K562 (cell line): ENCODE data around the gene FBXW9. TPM values are rescaled to one million over a fixed set of nuclear protein-coding genes. Genes with fewer than 3 reads are reported as not detected.

Experiments used
- AFF4 ChIP-seq: sonication (generic); formaldehyde crosslinking; IDR thresholded peaks from 2 replicates; pipeline ENCODE4 v1.8.0; 2023; ENCODE audit warnings: mild to moderate bottlenecking, missing genetic modification reagents
- CEBPB ChIP-seq: fragments of 450-650 bp; IDR thresholded peaks from 2 replicates; pipeline ENCODE4 v1.6.1; 2016; ENCODE audit warnings: missing genetic modification characterization, missing compliant biosample characterization
- DEAF1 ChIP-seq: fragments of 450-650 bp; formaldehyde crosslinking; IDR thresholded peaks from 2 replicates; pipeline ENCODE4 v1.4.0; 2020; ENCODE audit warnings: mild to moderate bottlenecking, moderate library complexity
- EP400 ChIP-seq: fragments of 450-650 bp; IDR thresholded peaks from 2 replicates; pipeline ENCODE4 v1.6.1; 2017; ENCODE audit warnings: antibody characterized with exemption, mild to moderate bottlenecking, moderate library complexity
- HNRNPLL ChIP-seq: fragments of 200-400 bp; formaldehyde crosslinking; IDR thresholded peaks from 2 replicates; pipeline ENCODE4 v1.6.1; 2017; ENCODE audit warnings: low read length, low read depth, mild to moderate bottlenecking; ENCODE audit not compliant: poor library complexity, severe bottlenecking
- JUND ChIP-seq, 2 experiments: IDR thresholded peaks; 2 replicates in 1 of 2; 3 replicates in 1 of 2; pipeline ENCODE4 v1.6.1; 2011; ENCODE audit warnings: borderline replicate concordance in 2 of 2, low read depth in 2 of 2, low read length in 2 of 2, improper control_type of control experiment in 1 of 2, missing biosample characterization in 1 of 2, missing genetic modification characterization in 1 of 2, missing genetic modification reagents in 1 of 2
- KLF1 ChIP-seq: fragments of 450-650 bp; IDR thresholded peaks from 2 replicates; pipeline ENCODE4 v1.6.1; 2016; ENCODE audit warnings: missing genetic modification characterization, missing compliant biosample characterization
- MEIS2 ChIP-seq: fragments of 450-650 bp; IDR thresholded peaks from 2 replicates; pipeline ENCODE4 v1.6.1; 2014; ENCODE audit warnings: mild to moderate bottlenecking; ENCODE audit not compliant: partially characterized antibody
- MTF1 ChIP-seq: fragments of 250-450 bp; sonication (Bioruptor Pico); IDR thresholded peaks from 2 replicates; pipeline ENCODE4 v1.9.0; 2021; ENCODE audit warnings: moderate library complexity, mild to moderate bottlenecking, inconsistent platforms, borderline replicate concordance
- TBL1XR1 ChIP-seq, 2 experiments: IDR thresholded peaks; 2 replicates each; pipeline ENCODE4 v1.6.1; 2012; ENCODE audit warnings: improper control_type of control experiment in 2 of 2, low read length in 2 of 2, mild to moderate bottlenecking in 1 of 2
- ZBTB12 ChIP-seq: fragments of 250-450 bp; sonication (Bioruptor Pico); IDR thresholded peaks from 2 replicates; pipeline ENCODE4 v1.4.0; 2020
- ZC3H8 ChIP-seq: fragments of 450-650 bp; IDR thresholded peaks from 2 replicates; pipeline ENCODE4 v1.6.1; 2017
- ZNF551 ChIP-seq: fragments of 250-450 bp; sonication (Bioruptor Pico); IDR thresholded peaks from 2 replicates; pipeline ENCODE4 v1.5.0; 2021; ENCODE audit warnings: mild to moderate bottlenecking, moderate library complexity
- ZNF75A ChIP-seq: fragments of 450-650 bp; formaldehyde crosslinking; IDR thresholded peaks from 2 replicates; pipeline ENCODE4 v1.4.0; 2020; ENCODE audit warnings: mild to moderate bottlenecking
- polyA plus RNA-seq, 8 experiments: library from polyadenylated mRNA; depleted of rRNA in 4 of 8; stranded (reverse) in 5 of 8; unstranded in 3 of 8; fragments of >200 nt; fragmentation: Nextera tagmentation in 2 of 8; fragmentation: Illumina TruSeq in 1 of 8; extraction: Ambion mirVana in 2 of 8; extraction: Trizol in 1 of 8; gene quantifications; 2 replicates each; pipeline versions ENCODE4 v1.2.1 to v1.2.3, GENCODE V29; 2011 to 2014; ENCODE audit warnings: inconsistent platforms in 1 of 8, missing spikeins in 1 of 8
- total RNA-seq, 7 experiments: library from RNA; depleted of rRNA in 6 of 7; stranded (reverse); fragments of >200 nt in 6 of 7; fragmentation: Illumina TruSeq in 2 of 7; extraction: Trizol in 2 of 7; gene quantifications; 2 replicates each; pipeline versions ENCODE4 v1.2.1 to v1.2.3, GENCODE V29; 2011 to 2021; ENCODE audit warnings: low replicate concordance in 1 of 7
- TF ChIP-seq, protein P1 (sequence below): fragments of 250-450 bp; sonication (Bioruptor Pico); IDR thresholded peaks from 2 replicates; pipeline ENCODE4 v1.8.0; 2022; ENCODE audit warnings: inconsistent platforms, mild to moderate bottlenecking, moderate library complexity, borderline replicate concordance
- TF ChIP-seq, protein P2 (sequence below): sonication (generic); formaldehyde crosslinking; IDR thresholded peaks from 2 replicates; pipeline ENCODE4 v1.8.0; 2022; ENCODE audit warnings: mild to moderate bottlenecking, missing genetic modification reagents

FBXW9 gene
- total and polyA plus RNA-seq, 9 of the 15 experiments (the other 6 are each of a cell fraction or from before 2014, with no cell fraction given) = 0.23 to 21.7 (median 6.2) TPM

DNA sequence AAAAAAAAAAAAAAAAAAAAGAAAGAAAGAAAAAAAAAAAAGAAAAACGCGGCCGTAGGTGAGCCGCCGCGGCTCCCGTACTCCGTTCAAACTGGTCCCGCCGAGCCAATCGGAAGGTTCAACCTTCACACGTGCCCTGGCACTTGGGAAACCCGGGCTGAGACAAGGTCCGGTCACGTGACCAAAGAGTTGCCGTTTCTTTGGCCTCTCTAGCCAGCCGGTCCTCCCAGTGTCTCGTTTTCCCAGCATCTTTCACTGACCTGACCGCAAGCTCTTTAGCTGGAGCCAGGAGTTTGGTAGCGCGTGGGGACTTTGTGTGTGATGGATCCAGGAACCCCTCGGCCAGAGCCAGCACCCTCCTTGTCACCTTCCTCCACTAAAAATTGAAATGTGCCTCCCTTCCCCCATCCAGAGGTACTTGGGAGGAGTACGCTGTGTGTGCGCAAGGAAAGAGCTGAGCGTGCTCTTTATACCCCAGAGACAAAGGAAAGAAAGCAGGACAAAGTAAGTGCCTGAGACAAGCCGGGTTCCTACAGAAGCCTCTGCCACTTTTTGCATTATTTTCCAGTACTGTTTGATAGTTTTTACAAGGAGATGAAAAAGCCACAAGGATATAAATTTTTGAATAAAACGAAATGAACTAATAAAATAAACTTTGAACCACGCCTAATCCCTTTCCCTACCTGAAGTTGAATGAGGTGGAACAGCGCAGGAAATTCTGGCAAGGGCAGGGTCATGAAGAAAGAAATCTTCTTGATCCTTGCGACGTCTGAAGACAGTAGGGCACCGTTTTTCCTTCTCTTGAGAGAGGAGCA lies 26.3 kb upstream of the FBXW9 start (continued):
- TF ChIP-seq, protein P1, sequence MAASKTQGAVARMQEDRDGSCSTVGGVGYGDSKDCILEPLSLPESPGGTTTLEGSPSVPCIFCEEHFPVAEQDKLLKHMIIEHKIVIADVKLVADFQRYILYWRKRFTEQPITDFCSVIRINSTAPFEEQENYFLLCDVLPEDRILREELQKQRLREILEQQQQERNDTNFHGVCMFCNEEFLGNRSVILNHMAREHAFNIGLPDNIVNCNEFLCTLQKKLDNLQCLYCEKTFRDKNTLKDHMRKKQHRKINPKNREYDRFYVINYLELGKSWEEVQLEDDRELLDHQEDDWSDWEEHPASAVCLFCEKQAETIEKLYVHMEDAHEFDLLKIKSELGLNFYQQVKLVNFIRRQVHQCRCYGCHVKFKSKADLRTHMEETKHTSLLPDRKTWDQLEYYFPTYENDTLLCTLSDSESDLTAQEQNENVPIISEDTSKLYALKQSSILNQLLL (CRISPR knock-in tag) = no peak
- TF ChIP-seq ZC3H8 (no peak), EP400 (peak; percentile 96), HNRNPLL (peak; percentile 64), DEAF1 (0 out of 2 replicates have a peak, but pooled peaks have one; percentile 19), MTF1 (CRISPR knock-in tag) (peak; percentile 16; the same call in 1 of the 2 replicates), TBL1XR1 (IDR thresholded peaks at IDR 0.05; ENCODE audit: low read length in 2 of 2) (0 out of 4 replicates have a peak, but pooled peaks of 1 of the 2 experiments have one; percentile 17), ZBTB12 (CRISPR knock-in tag) (peak; percentile 59; the same call in 1 of the 2 replicates), KLF1 (tag) (peak; percentile 30; the same call in 1 of the 2 replicates), MEIS2 (peak; percentile 7), ZNF551 (CRISPR knock-in tag) (no peak), AFF4 (CRISPR knock-in tag) (0 out of 2 replicates have a peak, but pooled peaks have one; percentile 54), CEBPB (tag) (peak; percentile 85), ZNF75A (CRISPR knock-in tag) (no peak), JUND (IDR thresholded peaks at IDR 0.05; ENCODE audit: borderline replicate concordance, low read depth, low read length) (peak; percentile 62), JUND (tag; IDR thresholded peaks at IDR 0.05; ENCODE audit: borderline replicate concordance, low read depth, low read length) (no peak; the same call in 2 of the 3 replicates)
- TF ChIP-seq, protein P2, sequence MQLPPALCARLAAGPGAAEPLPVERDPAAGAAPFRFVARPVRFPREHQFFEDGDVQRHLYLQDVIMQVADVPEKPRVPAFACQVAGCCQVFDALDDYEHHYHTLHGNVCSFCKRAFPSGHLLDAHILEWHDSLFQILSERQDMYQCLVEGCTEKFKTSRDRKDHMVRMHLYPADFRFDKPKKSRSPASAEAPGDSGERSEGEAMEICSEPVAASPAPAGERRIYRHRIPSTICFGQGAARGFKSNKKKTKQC (CRISPR knock-in tag) = no peak; the same call in 1 of the 2 replicates
